GM12864 (cell line): Measurements from ENCODE around the gene KDM1B.

Experiments
- DNase-seq: peaks from one replicate; pipeline ENCODE4 v3.0.0-alpha.2; 2011; ENCODE audit warnings: low read depth
- H3K4me3 ChIP-seq: 2 replicates; pipeline ENCODE4 v1.5.1; 2011; ENCODE audit warnings: mild to moderate bottlenecking, low read depth, low read length, control low read depth
- TF ChIP-seq, protein P1 (sequence below): IDR thresholded peaks from 2 replicates; pipeline ENCODE4 v1.5.1; 2011; ENCODE audit warnings: low read depth, mild to moderate bottlenecking, moderate library complexity, low read length, control low read depth, inconsistent platforms; ENCODE audit errors: missing control alignments

Gene KDM1B

DNA sequence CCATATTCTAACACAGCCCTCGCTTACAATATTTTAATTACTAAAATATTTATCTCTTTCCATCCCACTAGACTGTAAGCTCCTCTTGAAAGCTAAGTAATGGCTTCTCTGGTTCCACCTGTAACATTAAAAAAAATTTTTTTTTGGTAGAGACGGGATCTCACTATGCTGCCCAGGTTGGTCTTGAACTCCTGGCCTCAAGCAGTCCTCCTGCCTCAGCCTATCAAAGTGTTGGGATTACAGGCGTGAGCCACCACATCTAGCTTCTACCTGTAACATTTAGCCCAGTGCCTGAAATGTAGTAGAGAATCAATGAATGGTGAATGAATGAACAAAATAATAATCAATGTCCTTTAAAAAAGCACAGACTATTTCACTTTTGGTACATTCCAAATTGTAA lies 80.3 kb downstream of the KDM1B start:
- TF ChIP-seq, protein P1, sequence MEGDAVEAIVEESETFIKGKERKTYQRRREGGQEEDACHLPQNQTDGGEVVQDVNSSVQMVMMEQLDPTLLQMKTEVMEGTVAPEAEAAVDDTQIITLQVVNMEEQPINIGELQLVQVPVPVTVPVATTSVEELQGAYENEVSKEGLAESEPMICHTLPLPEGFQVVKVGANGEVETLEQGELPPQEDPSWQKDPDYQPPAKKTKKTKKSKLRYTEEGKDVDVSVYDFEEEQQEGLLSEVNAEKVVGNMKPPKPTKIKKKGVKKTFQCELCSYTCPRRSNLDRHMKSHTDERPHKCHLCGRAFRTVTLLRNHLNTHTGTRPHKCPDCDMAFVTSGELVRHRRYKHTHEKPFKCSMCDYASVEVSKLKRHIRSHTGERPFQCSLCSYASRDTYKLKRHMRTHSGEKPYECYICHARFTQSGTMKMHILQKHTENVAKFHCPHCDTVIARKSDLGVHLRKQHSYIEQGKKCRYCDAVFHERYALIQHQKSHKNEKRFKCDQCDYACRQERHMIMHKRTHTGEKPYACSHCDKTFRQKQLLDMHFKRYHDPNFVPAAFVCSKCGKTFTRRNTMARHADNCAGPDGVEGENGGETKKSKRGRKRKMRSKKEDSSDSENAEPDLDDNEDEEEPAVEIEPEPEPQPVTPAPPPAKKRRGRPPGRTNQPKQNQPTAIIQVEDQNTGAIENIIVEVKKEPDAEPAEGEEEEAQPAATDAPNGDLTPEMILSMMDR: no peak
- H3K4me3 ChIP-seq: no peak overlapping the region
- no peak for DNase-seq

GRCh38 chr6:18237167-18237566 lies 81.9 kb downstream of the KDM1B start:
- no peak overlapping the region for H3K4me3 ChIP-seq
- no peak for DNase-seq
- TF ChIP-seq, protein P1: no peak

DNA sequence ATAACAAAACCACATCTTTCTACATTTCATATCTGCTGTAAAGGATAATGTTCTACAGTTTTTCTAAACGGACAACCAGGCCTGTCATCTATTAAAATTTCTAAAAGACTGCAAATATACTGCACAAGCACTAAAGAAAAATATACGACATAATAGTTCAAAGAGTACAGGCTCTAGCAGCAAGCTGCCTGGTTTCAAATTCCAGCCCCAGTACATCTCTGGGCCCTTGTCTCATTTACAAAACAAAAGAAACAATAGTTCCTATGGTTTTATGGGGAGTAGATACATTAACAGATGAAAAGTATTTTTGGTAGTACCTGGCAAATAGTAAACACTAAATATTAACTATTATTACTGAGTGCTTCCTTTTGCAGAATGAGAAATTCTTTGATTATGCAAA lies 85.0 kb downstream of the KDM1B start:
- TF ChIP-seq, protein P1: no peak
- H3K4me3 ChIP-seq: no peak overlapping the region
- DNase-seq: no peak

DNA sequence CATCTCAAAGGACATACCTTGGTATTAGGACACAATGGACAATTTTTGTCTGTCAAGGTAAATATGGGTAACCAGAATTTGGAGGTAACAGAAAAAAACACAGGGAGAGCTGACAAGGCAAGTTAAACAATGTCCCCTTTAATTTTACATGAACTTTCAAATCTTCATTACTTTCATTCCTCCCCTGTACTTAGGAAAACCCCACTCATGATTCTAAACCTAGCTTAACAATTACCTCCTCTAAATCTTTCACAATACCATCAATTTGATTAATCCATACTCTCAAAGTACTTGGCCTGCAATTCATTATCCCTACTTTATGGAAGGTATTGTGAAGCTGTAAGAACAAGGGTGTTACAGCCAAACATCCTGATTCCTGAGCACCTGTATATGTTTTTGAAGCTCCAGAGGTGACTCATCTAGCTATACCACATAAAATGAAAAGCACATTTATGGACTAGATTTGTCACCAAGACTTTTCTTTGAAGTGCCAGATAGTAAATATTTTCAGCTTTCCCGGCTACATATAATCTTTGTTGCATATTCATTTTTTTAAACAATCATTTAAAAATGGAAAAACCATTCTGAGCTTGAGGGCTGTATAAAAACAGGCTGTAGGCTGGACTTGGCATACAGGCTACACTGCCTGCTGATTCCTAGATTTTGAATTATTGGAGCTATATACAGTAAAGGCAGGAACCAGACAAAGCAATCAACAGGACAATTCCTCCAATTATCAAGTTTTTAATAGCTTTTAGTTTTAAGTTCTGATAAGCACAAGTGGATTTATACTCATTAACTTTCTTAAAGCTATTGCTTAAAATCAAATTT lies 86.2 kb downstream of the KDM1B start:
- TF ChIP-seq, protein P1: no peak
- no peak for DNase-seq
- no peak overlapping the region for H3K4me3 ChIP-seq

DNA sequence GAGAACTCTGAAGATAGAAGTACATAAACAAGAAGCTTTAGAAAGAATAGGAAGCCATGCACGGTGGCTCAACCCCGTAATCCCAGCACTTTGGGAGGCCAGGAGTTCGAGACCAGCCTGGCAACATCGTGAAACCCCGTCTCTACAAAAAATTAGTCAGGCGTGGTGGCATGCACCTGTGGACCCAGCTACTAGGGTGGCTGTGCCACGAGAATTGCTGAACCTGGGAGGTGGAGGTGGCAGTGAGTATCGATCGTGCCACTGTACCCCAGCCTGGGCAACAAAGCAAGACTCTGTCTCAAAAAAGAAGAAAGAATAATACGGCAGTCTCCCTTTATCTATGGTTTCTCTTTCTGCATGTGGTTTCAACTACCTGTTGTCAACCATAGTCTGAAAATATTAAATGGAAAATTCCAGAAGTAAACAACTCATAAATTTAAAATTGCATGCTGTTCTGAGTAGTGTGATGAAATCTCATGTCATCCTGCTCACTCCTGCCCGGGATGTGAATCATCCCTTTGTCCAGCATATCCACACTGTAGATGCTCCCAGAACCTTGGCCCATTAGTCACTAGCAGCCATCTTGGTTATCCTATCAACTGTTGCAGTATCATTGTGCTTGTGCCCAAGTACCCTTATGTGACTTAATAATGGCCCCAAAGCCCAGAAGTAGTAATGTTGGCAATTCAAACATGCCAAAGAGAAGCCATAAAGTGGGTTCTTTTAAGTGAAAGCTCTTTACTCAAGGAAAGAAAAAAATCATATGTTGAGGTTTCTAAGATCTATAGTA lies 87.0 kb downstream of the KDM1B start:
- DNase-seq: no peak
- TF ChIP-seq, protein P1: no peak
- no peak overlapping the region for H3K4me3 ChIP-seq

DNA sequence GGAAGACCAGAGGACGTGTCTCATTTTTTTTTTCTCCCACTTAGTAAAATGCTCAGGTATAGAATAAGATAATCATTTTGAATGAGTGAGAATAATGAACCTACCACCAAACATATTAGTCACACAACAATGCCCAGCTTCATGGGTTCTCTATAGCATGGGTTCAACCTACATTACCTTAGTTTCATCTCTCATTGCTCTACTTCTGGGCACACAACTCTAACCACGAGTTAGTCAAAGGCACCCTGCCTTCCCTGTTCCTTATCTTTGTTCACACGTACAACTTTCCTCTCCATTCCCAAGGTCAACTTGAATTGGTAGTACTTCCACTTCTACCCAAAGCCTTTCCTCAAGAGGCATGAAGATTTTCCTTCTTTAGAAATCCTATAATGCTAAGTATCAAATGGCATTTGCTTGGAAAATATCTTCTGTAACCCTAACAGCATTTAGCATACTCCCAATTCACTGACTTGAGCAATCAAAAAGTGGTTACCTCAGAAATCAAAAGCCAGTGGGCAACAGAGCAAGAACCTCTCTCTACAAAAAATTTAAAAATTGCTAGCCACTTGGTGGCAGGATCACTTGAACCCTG lies 88.2 kb downstream of the KDM1B start:
- H3K4me3 ChIP-seq: no peak overlapping the region
- no peak for DNase-seq

More for the DNA sequence above, 88.2 kb downstream of the KDM1B start:
- TF ChIP-seq, protein P1: no peak
